PFSK-1 (cell line): ENCODE measurements around the gene BHLHE41.

ENCODE experiments used
- FOXP2 ChIP-seq: optimal IDR thresholded peaks from 2 replicates; pipeline ENCODE3; 2011; ENCODE audit warnings: borderline replicate concordance, control low read depth, inconsistent platforms; ENCODE audit not compliant: insufficient read depth; ENCODE audit errors: extremely low read length, extremely low read depth
- POLR2AphosphoS5 ChIP-seq: IDR thresholded peaks from 2 replicates; pipeline ENCODE4 v1.6.1; 2012; ENCODE audit warnings: low read depth, mild to moderate bottlenecking, control low read depth, low read length, moderate library complexity
- REST ChIP-seq, 2 experiments: IDR thresholded peaks; 2 replicates each; pipeline versions ENCODE4 v1.6.1 to v1.8.0; 2011 to 2012; ENCODE audit warnings: low read depth in 2 of 2, low read length in 2 of 2, control low read depth in 1 of 2, inconsistent platforms in 1 of 2, mild to moderate bottlenecking in 1 of 2, moderate library complexity in 1 of 2; ENCODE audit not compliant: insufficient read depth in 1 of 2
- SIN3A ChIP-seq: IDR thresholded peaks from 2 replicates; pipeline ENCODE4 v1.6.1; 2012; ENCODE audit warnings: mild to moderate bottlenecking, low read length, moderate library complexity, borderline replicate concordance; ENCODE audit not compliant: insufficient read depth
- TAF1 ChIP-seq: IDR thresholded peaks from 2 replicates; pipeline ENCODE4 v1.6.1; 2012; ENCODE audit warnings: low read length, control low read depth, borderline replicate concordance; ENCODE audit not compliant: insufficient read depth

BHLHE41 gene

GRCh38 chr12:26097046-26097878, 27.6 kb downstream of the BHLHE41 start:
- TF ChIP-seq SIN3A: no peak
- TF ChIP-seq POLR2AphosphoS5: no peak
- no peak for TF ChIP-seq FOXP2
- no peak for TF ChIP-seq REST (IDR thresholded peaks at IDR 0.05; ENCODE audit: insufficient read depth in 1 of 2, low read depth in 2 of 2, low read length in 2 of 2)
- TF ChIP-seq TAF1: no peak

GRCh38 chr12:26096036-26096435, 28.8 kb downstream of the BHLHE41 start:
- TF ChIP-seq POLR2AphosphoS5: no peak
- no peak for TF ChIP-seq REST (IDR thresholded peaks at IDR 0.05; ENCODE audit: insufficient read depth in 1 of 2, low read depth in 2 of 2, low read length in 2 of 2)
- TF ChIP-seq FOXP2: no peak
- no peak for TF ChIP-seq SIN3A
- no peak for TF ChIP-seq TAF1

GRCh38 chr12:26095186-26095585, 29.7 kb downstream of the BHLHE41 start:
- TF ChIP-seq POLR2AphosphoS5: no peak
- no peak for TF ChIP-seq FOXP2
- no peak for TF ChIP-seq SIN3A
- TF ChIP-seq TAF1: no peak
- no peak for TF ChIP-seq REST (IDR thresholded peaks at IDR 0.05; ENCODE audit: insufficient read depth in 1 of 2, low read depth in 2 of 2, low read length in 2 of 2)

- no peak for TF ChIP-seq POLR2AphosphoS5
- TF ChIP-seq REST (IDR thresholded peaks at IDR 0.05; ENCODE audit: insufficient read depth in 1 of 2, low read depth in 2 of 2, low read length in 2 of 2): no peak
- no peak for TF ChIP-seq FOXP2
- no peak for TF ChIP-seq SIN3A
- TF ChIP-seq TAF1: no peak
Measured at GRCh38 chr12:26092346-26093105, 32.3 kb downstream of the BHLHE41 start.
